Neuronal stem cell (in vitro differentiated cells): ENCODE results near the gene AVEN.
A peak's percentile ranks its signal among the peaks of the same experiment; 100 is the strongest.

Experiments used
- DNase-seq: peaks from one replicate; pipeline ENCODE4 v3.0.0-alpha.2; 2013; ENCODE audit warnings: low spot score
- H2AFZ ChIP-seq: one replicate; pipeline ENCODE4 v1.6.1; 2013; ENCODE audit warnings: mild to moderate bottlenecking, low read length, inconsistent platforms
- H2AK5ac ChIP-seq: 2 replicates; pipeline ENCODE4 v1.6.1; 2013; ENCODE audit warnings: low read depth, mild to moderate bottlenecking, inconsistent platforms, low read length, moderate library complexity, mixed read lengths
- H2BK120ac ChIP-seq: 2 replicates; pipeline ENCODE4 v1.6.1; 2013; ENCODE audit warnings: low read depth, mild to moderate bottlenecking, inconsistent platforms, low read length, moderate library complexity, mixed read lengths
- H2BK12ac ChIP-seq: one replicate; pipeline ENCODE4 v1.6.1; 2013; ENCODE audit warnings: low read length, inconsistent platforms
- H2BK15ac ChIP-seq: 2 replicates; pipeline ENCODE4 v1.6.1; 2013; ENCODE audit warnings: mild to moderate bottlenecking, low read length, inconsistent platforms, mixed read lengths
- H2BK5ac ChIP-seq: one replicate; pipeline ENCODE4 v1.6.1; 2013; ENCODE audit warnings: inconsistent platforms, mild to moderate bottlenecking, low read length, moderate library complexity
- H3K14ac ChIP-seq: one replicate; pipeline ENCODE4 v1.6.1; 2013; ENCODE audit warnings: low read length, inconsistent platforms
- H3K18ac ChIP-seq: 2 replicates; pipeline ENCODE4 v1.6.1; 2013; ENCODE audit warnings: low read length, inconsistent platforms
- H3K23ac ChIP-seq: 2 replicates; pipeline ENCODE4 v1.6.1; 2013; ENCODE audit warnings: low read depth, mild to moderate bottlenecking, mixed read lengths, low read length, inconsistent platforms; ENCODE audit not compliant: poor library complexity
- H3K27ac ChIP-seq: replicated peaks from 3 replicates; pipeline ENCODE4 v1.5.1; 2013; ENCODE audit warnings: low read length, inconsistent platforms
- H3K27me3 ChIP-seq, 3 experiments: 2 replicates each; pipeline ENCODE4 v1.6.1; 2013; ENCODE audit warnings: low read length in 3 of 3, mild to moderate bottlenecking in 2 of 3, inconsistent platforms in 1 of 3, low read depth in 1 of 3, mixed read lengths in 1 of 3, moderate library complexity in 1 of 3; ENCODE audit not compliant: control insufficient read depth in 3 of 3, insufficient read depth in 3 of 3
- H3K36me3 ChIP-seq, 2 donors: replicated peaks in 1 of 2; 2 replicates each; pipeline ENCODE4 v1.6.1; 2013; ENCODE audit warnings: low read length in 2 of 2; ENCODE audit not compliant: control insufficient read depth in 2 of 2, insufficient read depth in 2 of 2
- H3K4ac ChIP-seq: 2 replicates; pipeline ENCODE4 v1.6.1; 2013; ENCODE audit warnings: inconsistent platforms, mild to moderate bottlenecking, low read length, moderate library complexity
- H3K4me1 ChIP-seq, 2 donors: 1 replicate in 1 of 2; 2 replicates in 1 of 2; pipeline ENCODE4 v1.6.1; 2013; ENCODE audit warnings: low read length in 2 of 2, low read depth in 1 of 2; ENCODE audit not compliant: control insufficient read depth in 2 of 2, insufficient read depth in 1 of 2
- H3K4me2 ChIP-seq: one replicate; pipeline ENCODE4 v1.6.1; 2013; ENCODE audit warnings: mild to moderate bottlenecking, low read length, inconsistent platforms; ENCODE audit not compliant: insufficient read depth, poor library complexity, severe bottlenecking
- H3K4me3 ChIP-seq, 2 donors: 2 replicates each; pipeline ENCODE4 v1.5.1; 2013; ENCODE audit warnings: low read length in 2 of 2, mild to moderate bottlenecking in 2 of 2, inconsistent platforms in 1 of 2, moderate library complexity in 1 of 2
- H3K79me1 ChIP-seq: one replicate; pipeline ENCODE4 v1.6.1; 2013; ENCODE audit warnings: low read depth, mild to moderate bottlenecking, inconsistent platforms, low read length, moderate library complexity
- H3K9ac ChIP-seq: one replicate; pipeline ENCODE4 v1.6.1; 2013; ENCODE audit warnings: mild to moderate bottlenecking, low read depth, low read length, inconsistent platforms; ENCODE audit not compliant: poor library complexity
- H3K9me3 ChIP-seq, 2 donors: replicated peaks in 1 of 2; 2 replicates each; pipeline versions ENCODE3 to v1.6.1; 2013; ENCODE audit warnings: low read length in 2 of 2, mild to moderate bottlenecking in 2 of 2, inconsistent platforms in 1 of 2, low read depth in 1 of 2, mixed read lengths in 1 of 2, moderate library complexity in 1 of 2; ENCODE audit not compliant: control insufficient read depth in 2 of 2, insufficient read depth in 1 of 2
- H4K8ac ChIP-seq: one replicate; pipeline ENCODE4 v1.6.1; 2013; ENCODE audit warnings: low read depth, mild to moderate bottlenecking, inconsistent platforms, low read length, moderate library complexity
- H4K91ac ChIP-seq: one replicate; pipeline ENCODE4 v1.6.1; 2013; ENCODE audit warnings: low read length, low read depth, mild to moderate bottlenecking, inconsistent platforms; ENCODE audit not compliant: poor library complexity
- WGBS, 2 donors: extraction: QIAGEN DNeasy Blood & Tissue Kit; methylation state at CpG; one replicate each; pipeline ENCODE4 v1.1.7; 2013; ENCODE audit warnings: missing lambda C conversion rate in 2 of 2, mixed read lengths in 1 of 2; ENCODE audit not compliant: insufficient read length in 2 of 2, insufficient replicate concordance in 1 of 2; ENCODE audit errors: extremely low coverage in 2 of 2; 5-methylcytosine and 5-hydroxymethylcytosine counted together

Gene AVEN

GRCh38 chr15:33846862-33847261 is 192.1 kb downstream of the AVEN start:
- Histone ChIP-seq H3K79me1 (no peaks in the 10 kb centered on the region), H3K14ac (no peak overlapping the region), H3K9me3 (no peaks in the 10 kb centered on the region), H3K4me2 (no peak overlapping the region), H3K4me3 (no peak overlapping the region), H2BK15ac (no peak overlapping the region), H2AFZ (peak overlapping the region; percentile 41), H3K9ac (no peak overlapping the region), H3K36me3 (no peaks in the 10 kb centered on the region), H3K23ac (no peak overlapping the region), H2AK5ac (no peak overlapping the region), H3K4me1 (peaks cover 2 to 13% of the 10 kb centered on the region in 2 donors), H2BK5ac (no peak overlapping the region), H3K27me3 (no peaks in the 10 kb centered on the region), H3K18ac (no peak overlapping the region), H3K27ac (no peak overlapping the region), H2BK120ac (no peak overlapping the region), H4K91ac (no peak overlapping the region), H3K4ac (no peak overlapping the region), H4K8ac (no peak overlapping the region), H2BK12ac (no peak overlapping the region)
- DNase-seq = no peak
- no CpG with 5 or more reads among the region's 6 CpGs for WGBS, 2 donors

- H2BK12ac ChIP-seq = no peak overlapping the region
- no peaks in the 10 kb centered on the region for H3K79me1 ChIP-seq
Measured at GRCh38 chr15:33846142-33846541, 192.9 kb downstream of the AVEN start.

GRCh38 chr15:33844597-33844996 is 194.4 kb downstream of the AVEN start:
- Histone ChIP-seq H3K79me1 (no peaks in the 10 kb centered on the region), H3K9me3 (no peaks in the 10 kb centered on the region), H3K4ac (no peak overlapping the region), H3K27ac (no peak overlapping the region), H3K9ac (no peak overlapping the region), H3K36me3 (no peaks in the 10 kb centered on the region), H3K23ac (no peak overlapping the region), H4K91ac (no peak overlapping the region), H3K4me2 (no peak overlapping the region), H3K14ac (no peak overlapping the region), H2AFZ (no peak overlapping the region), H2BK5ac (no peak overlapping the region), H3K27me3 (no peaks in the 10 kb centered on the region), H4K8ac (no peak overlapping the region), H2AK5ac (no peak overlapping the region), H3K4me3 (no peak overlapping the region), H3K18ac (no peak overlapping the region), H2BK15ac (no peak overlapping the region), H2BK120ac (no peak overlapping the region), H3K4me1 (peaks cover 2 to 13% of the 10 kb centered on the region in 2 donors), H2BK12ac (no peak overlapping the region)
- WGBS, 2 donors = no CpG with 5 or more reads among the region's 4 CpGs
- DNase-seq = no peak

More at GRCh38 chr15:33846142-33846541, 192.9 kb downstream of the AVEN start:
- no peak for DNase-seq
- Histone ChIP-seq H4K91ac (no peak overlapping the region), H3K27me3 (no peaks in the 10 kb centered on the region), H3K9ac (no peak overlapping the region), H3K4me1 (peaks cover 2 to 13% of the 10 kb centered on the region in 2 donors), H3K36me3 (no peaks in the 10 kb centered on the region), H3K23ac (no peak overlapping the region), H2BK15ac (no peak overlapping the region), H2BK5ac (no peak overlapping the region), H2AFZ (peak overlapping the region; percentile 41), H3K14ac (no peak overlapping the region), H4K8ac (no peak overlapping the region), H3K4me3 (no peak overlapping the region), H2AK5ac (no peak overlapping the region), H3K4me2 (no peak overlapping the region), H3K4ac (no peak overlapping the region), H3K27ac (no peak overlapping the region), H2BK120ac (no peak overlapping the region), H3K9me3 (no peaks in the 10 kb centered on the region), H3K18ac (no peak overlapping the region)
- no CpG with 5 or more reads among the region's 2 CpGs for WGBS, 2 donors

GRCh38 chr15:33844186-33844585 is 194.8 kb downstream of the AVEN start:
- no peaks in the 10 kb centered on the region for H3K36me3 ChIP-seq
- H2BK120ac ChIP-seq = no peak overlapping the region
- no peak overlapping the region for H3K4me2 ChIP-seq
- 100% methylated on average over 1 of the region's 4 CpGs; no CpG with 5 or more reads in 1 of the 2 donors for WGBS, 2 donors
- no peak overlapping the region for H3K14ac ChIP-seq
- no peak overlapping the region for H2BK12ac ChIP-seq
- no peak overlapping the region for H2BK5ac ChIP-seq
- no peak overlapping the region for H2AFZ ChIP-seq
- H3K4ac ChIP-seq = no peak overlapping the region
- H3K4me1 ChIP-seq = peaks cover 2 to 14% of the 10 kb centered on the region in 2 donors
- H2BK15ac ChIP-seq = no peak overlapping the region
- no peak overlapping the region for H2AK5ac ChIP-seq
- no peak overlapping the region for H3K23ac ChIP-seq
- H3K27me3 ChIP-seq = no peaks in the 10 kb centered on the region
- H4K91ac ChIP-seq = no peak overlapping the region
- H3K79me1 ChIP-seq = no peaks in the 10 kb centered on the region
- no peak overlapping the region for H3K18ac ChIP-seq
- H3K9ac ChIP-seq = no peak overlapping the region
- H3K27ac ChIP-seq = no peak overlapping the region
- H4K8ac ChIP-seq = no peak overlapping the region
- no peak for DNase-seq
- no peaks in the 10 kb centered on the region for H3K9me3 ChIP-seq
- H3K4me3 ChIP-seq = no peak overlapping the region
